ENCODE results near the gene MTARC1.

Gene MTARC1

GRCh38 chr1:220755309-220755708 lies 31.4 kb upstream of the MTARC1 start:
- H3K4me3 ChIP-seq (replicated peaks; ENCODE audit: low read depth, low read length) = no peak overlapping the region
- DNase-seq (ENCODE audit: extremely low read depth, low read depth) = no peak
- no peak for TF ChIP-seq CTCF (IDR thresholded peaks at IDR 0.05; ENCODE audit: low read depth, low read length, missing control alignments)

DNA sequence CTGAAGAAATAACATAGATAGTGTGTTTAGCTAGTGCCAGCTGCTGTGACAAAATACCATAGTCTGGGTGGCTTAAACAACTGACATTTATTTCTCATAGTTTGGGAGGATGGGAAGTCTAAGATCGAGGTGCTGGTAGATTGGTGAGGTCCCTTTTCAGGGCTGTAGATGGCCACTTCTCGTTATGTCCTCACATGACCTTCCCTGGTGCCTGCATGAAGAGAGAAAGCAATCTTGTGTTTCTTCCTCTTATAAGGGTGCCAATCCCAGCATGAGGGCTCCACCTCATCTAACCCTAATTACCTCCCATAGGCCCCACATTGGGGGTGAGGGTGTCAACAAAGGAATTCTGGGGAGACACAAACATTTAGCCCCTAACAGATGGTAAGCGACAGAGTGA lies 29.3 kb upstream of the MTARC1 start:
- no peak overlapping the region for H3K4me3 ChIP-seq (replicated peaks; ENCODE audit: low read depth, low read length)
- DNase-seq (ENCODE audit: extremely low read depth, low read depth) = no peak
- no peak for TF ChIP-seq CTCF (IDR thresholded peaks at IDR 0.05; ENCODE audit: low read depth, low read length, missing control alignments)

DNA sequence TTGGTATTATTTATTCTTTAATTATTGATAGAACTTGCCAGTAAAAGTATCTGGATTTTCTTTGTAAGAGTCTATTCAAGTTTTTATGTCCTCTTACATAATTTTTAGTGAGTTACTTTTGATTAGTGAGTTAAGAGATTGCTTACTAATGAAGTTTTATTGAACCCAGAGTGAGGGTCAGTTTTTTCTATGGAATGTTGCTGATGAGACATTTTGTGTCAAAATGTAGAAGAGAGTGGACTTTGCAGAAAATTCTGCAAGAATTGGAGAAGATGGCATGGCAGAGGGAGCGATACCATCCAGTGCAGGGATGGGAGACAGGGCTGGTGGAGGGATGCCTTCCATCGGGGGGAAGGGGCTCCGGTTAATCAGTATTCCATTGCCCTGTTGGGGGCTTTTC lies 27.6 kb upstream of the MTARC1 start:
- no peak for DNase-seq (ENCODE audit: extremely low read depth, low read depth)
- no peak for TF ChIP-seq CTCF (IDR thresholded peaks at IDR 0.05; ENCODE audit: low read depth, low read length, missing control alignments)
- H3K4me3 ChIP-seq (replicated peaks; ENCODE audit: low read depth, low read length) = no peak overlapping the region

DNA sequence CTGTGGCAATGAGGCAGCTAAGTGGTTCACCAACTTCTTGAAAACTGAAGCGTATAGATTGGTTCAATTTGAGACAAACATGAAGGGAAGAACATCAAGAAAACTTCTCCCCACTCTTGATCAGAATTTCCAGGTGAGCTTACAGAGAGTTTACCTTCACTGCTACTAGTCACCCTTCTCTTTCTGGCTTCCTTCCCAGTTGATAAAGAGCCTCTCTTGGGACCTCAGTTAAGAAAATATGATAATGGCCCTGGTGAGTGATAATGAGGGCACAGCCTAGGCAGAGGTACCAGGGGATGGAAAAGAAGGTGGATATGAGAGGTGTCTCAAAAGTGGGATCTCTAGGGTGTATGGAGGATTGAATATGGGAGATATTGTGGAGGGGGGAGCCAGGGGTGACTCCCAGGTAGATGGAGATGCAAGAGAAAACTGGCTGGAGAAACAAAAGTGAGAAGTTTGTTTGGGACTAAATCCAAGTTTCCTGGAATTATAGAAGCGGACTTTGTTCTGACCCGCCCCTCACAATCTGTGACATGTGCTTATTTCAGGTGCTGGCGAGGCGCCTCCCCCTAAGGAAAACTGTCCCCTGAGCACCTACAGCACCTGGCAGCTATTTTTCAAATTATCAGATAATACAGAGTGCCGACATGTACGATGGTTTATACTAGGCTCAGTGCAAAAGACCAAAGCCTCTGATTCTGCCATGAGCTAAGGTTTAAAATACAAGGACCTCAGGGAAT lies 24.9 kb upstream of the MTARC1 start:
- H3K4me3 ChIP-seq (replicated peaks; ENCODE audit: low read depth, low read length) = no peak overlapping the region
- TF ChIP-seq CTCF (IDR thresholded peaks at IDR 0.05; ENCODE audit: low read depth, low read length, missing control alignments) = no peak
- DNase-seq (ENCODE audit: extremely low read depth, low read depth) = no peak

DNA sequence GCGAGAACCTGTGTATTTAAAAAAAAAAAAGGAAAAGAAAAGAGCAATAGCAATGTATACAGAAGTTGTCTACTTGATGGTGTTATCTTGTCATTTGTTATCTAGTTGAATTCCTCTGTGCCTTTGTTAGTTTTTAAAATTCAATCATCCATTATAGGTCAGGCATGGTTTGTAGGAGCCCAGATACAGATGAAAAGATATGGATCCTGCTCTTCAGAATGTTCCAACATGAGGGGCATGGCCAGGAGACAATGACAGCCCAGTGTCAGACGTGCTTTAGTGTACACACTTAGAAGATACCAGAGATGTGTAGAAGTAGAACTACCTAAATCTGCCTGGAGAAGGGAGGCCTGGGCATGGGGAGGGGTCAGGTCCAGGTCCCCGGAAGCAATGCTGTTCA lies 22.0 kb upstream of the MTARC1 start:
- TF ChIP-seq CTCF (IDR thresholded peaks at IDR 0.05; ENCODE audit: low read depth, low read length, missing control alignments) = no peak
- no peak for DNase-seq (ENCODE audit: extremely low read depth, low read depth)
- H3K4me3 ChIP-seq (replicated peaks; ENCODE audit: low read depth, low read length) = no peak overlapping the region

DNA sequence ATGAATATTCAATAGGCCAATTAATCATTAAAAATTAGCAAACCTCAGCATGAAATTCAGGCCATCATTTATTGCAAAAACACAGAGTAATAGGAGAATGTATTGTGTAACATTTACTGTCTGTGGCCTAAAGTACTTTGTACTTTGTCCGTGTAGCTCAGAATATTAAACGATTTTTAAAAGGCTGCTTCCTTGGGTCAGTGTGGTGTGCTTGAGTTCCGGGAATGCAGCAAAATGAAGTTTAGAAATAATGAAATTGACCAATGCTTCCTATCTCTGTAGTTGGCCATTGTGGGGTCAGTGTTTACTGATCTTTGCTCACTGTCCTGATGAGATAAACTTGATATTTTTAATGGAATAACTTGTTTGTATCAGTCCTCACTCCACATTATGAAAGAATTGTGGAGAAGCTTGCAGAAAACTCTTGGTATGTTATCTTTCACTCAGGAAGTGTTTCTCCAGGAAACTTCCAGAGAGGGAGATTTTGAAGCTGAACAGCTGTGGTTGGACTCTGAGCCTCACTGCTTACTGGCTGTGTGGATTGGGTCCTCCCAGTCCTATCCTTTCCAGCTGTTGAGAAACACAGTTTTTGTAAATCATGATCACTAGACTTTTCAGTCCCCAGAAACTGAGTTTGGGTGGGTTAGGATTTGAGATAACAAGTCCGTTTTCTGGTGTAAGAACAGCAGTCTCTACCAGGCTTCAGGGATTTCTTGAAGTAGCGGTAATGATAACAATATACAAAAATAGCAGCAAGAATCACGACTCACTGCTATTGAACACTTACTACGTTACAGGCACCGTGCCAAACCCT lies 19.2 kb upstream of the MTARC1 start:
- DNase-seq (ENCODE audit: extremely low read depth, low read depth) = no peak
- TF ChIP-seq CTCF (IDR thresholded peaks at IDR 0.05; ENCODE audit: low read depth, low read length, missing control alignments) = no peak
- no peak overlapping the region for H3K4me3 ChIP-seq (replicated peaks; ENCODE audit: low read depth, low read length)

Measured in HFF-Myc (cell line).